ENCODE results near the gene DENND2D.

GRCh38 chr1:111241797-111242196 lies 41.4 kb upstream of the DENND2D start:
- no peak for TF ChIP-seq CTCF (IDR thresholded peaks at IDR 0.05)
- TF ChIP-seq POLR2A (IDR thresholded peaks at IDR 0.05): no peak
